GM12878 (cell line): Measurements from ENCODE around the gene LSM12. TPM values are rescaled to one million over a fixed set of nuclear protein-coding genes. Genes with fewer than 3 reads are reported as not detected.
A peak's percentile ranks its signal among the peaks of the same experiment; 100 is the strongest.

Experiments used
- ATAC-seq: fragments of 200-7000 bp; cut with Tn5 transposase; 3 replicates; pipeline ENCODE4 v1.9.1; 2020; ENCODE audit warnings: mild to moderate bottlenecking, moderate library complexity
- BruUV-seq: library from RNA; stranded (reverse); fragments of 400-500 nt; replicated peaks from 2 replicates; lab custom pipeline; 2021; lab: Mats Ljungman, UMichigan
- CTCF ChIA-PET: fragments of 300-600 bp; sonication (Branson Sonifier 250); formaldehyde crosslinking; extraction: SDS; loops from one replicate; lab custom pipeline; 2021; ENCODE audit warnings: inconsistent platforms; lab: Yijun Ruan, JAX
- POLR2A ChIA-PET: fragments of 350-600 bp; formaldehyde crosslinking; extraction: SDS; loops from one replicate; lab custom pipeline; 2021; ENCODE audit warnings: inconsistent platforms; lab: Charles Lee
- RAD21 ChIA-PET: fragments of 300-600 bp; sonication (Branson Sonifier 250); formaldehyde crosslinking; loops from one replicate; lab custom pipeline; 2023; ENCODE audit warnings: antibody characterized with exemption; ENCODE audit not compliant: unreplicated experiment; lab: Charles Lee
- SMC1A ChIA-PET: fragments of 300-600 bp; sonication (Branson Sonifier 250); formaldehyde crosslinking; loops from one replicate; lab custom pipeline; 2023; ENCODE audit not compliant: unreplicated experiment, uncharacterized antibody; lab: Charles Lee
- DNase-seq: peaks from one replicate; pipeline ENCODE4 v3.0.0-alpha.2; 2011; ENCODE audit warnings: low read depth, low spot score
- FAIRE-seq: peaks from 3 replicates; lab custom pipeline; 2011; peaks lifted over from hg19 to GRCh38; lab: Jason Lieb, UNC
- H2AFZ ChIP-seq: 2 replicates; pipeline ENCODE4 v1.6.0; 2011; ENCODE audit warnings: low read depth, low read length, control low read depth; ENCODE audit not compliant: control insufficient read depth
- H3K27ac ChIP-seq: 2 replicates; pipeline ENCODE4 v1.5.1; 2011; ENCODE audit warnings: control low read depth; ENCODE audit not compliant: control insufficient read depth, insufficient read depth
- H3K27me3 ChIP-seq, 2 experiments: replicated peaks in 1 of 2; 2 replicates each; pipeline versions ENCODE4 v1.6.0 to v1.6.1; 2011; ENCODE audit warnings: low read length in 1 of 2; ENCODE audit not compliant: control insufficient read depth in 2 of 2, insufficient read depth in 2 of 2
- H3K36me3 ChIP-seq, 2 experiments: 2 replicates each; pipeline ENCODE4 v1.5.1; 2011; ENCODE audit warnings: low read length in 1 of 2; ENCODE audit not compliant: control insufficient read depth in 2 of 2, insufficient read depth in 2 of 2
- H3K4me1 ChIP-seq: 2 replicates; pipeline ENCODE4 v1.6.1; 2011; ENCODE audit warnings: mild to moderate bottlenecking, low read length, moderate library complexity, mixed read lengths; ENCODE audit not compliant: control insufficient read depth, insufficient read depth
- H3K4me2 ChIP-seq: 2 replicates; pipeline ENCODE4 v1.6.0; 2011; ENCODE audit warnings: control low read depth; ENCODE audit not compliant: control insufficient read depth, insufficient read depth
- H3K4me3 ChIP-seq: fragments of 200-600 bp; sonication (generic); 2 replicates; pipeline ENCODE4 v1.5.1; 2016
- H3K79me2 ChIP-seq: 2 replicates; pipeline ENCODE4 v1.6.0; 2011; ENCODE audit warnings: low read length; ENCODE audit not compliant: control insufficient read depth, insufficient read depth
- H3K9ac ChIP-seq: 2 replicates; pipeline ENCODE4 v1.8.0; 2011; ENCODE audit warnings: low read length, control low read depth, mixed read lengths; ENCODE audit not compliant: control insufficient read depth, insufficient read depth
- H3K9me3 ChIP-seq: replicated peaks from 3 replicates; pipeline ENCODE4 v1.5.1; 2011; ENCODE audit warnings: mild to moderate bottlenecking, low read length; ENCODE audit not compliant: control insufficient read depth, insufficient read depth
- H4K20me1 ChIP-seq: 2 replicates; pipeline ENCODE4 v1.6.0; 2011; ENCODE audit not compliant: control insufficient read depth, insufficient read depth
- BACH1 ChIP-seq: fragments of 450-650 bp; IDR thresholded peaks from 2 replicates; pipeline ENCODE4 v1.6.1; 2017; ENCODE audit warnings: mild to moderate bottlenecking, borderline replicate concordance
- CBX3 ChIP-seq: fragments of 200-600 bp; sonication (generic); IDR thresholded peaks from 2 replicates; pipeline ENCODE4 v1.6.1; 2016; ENCODE audit warnings: low read depth, borderline replicate concordance
- CHD2 ChIP-seq: IDR thresholded peaks from 2 replicates; pipeline ENCODE4 v1.6.1; 2011; ENCODE audit warnings: low read depth, low read length, improper control_type of control experiment, borderline replicate concordance
- CHD4 ChIP-seq: fragments of 200-600 bp; sonication (generic); IDR thresholded peaks from 2 replicates; pipeline ENCODE4 v1.6.1; 2016; ENCODE audit warnings: mild to moderate bottlenecking
- E2F4 ChIP-seq: IDR thresholded peaks from 2 replicates; pipeline ENCODE4 v1.6.1; 2012; ENCODE audit warnings: low read depth, low read length, improper control_type of control experiment
- KLF5 ChIP-seq: fragments of 450-650 bp; IDR thresholded peaks from 2 replicates; pipeline ENCODE4 v1.6.1; 2014; ENCODE audit warnings: mild to moderate bottlenecking; ENCODE audit not compliant: partially characterized antibody
- NR2F1 ChIP-seq: fragments of 450-650 bp; conservative IDR thresholded peaks from 2 replicates; pipeline ENCODE4 v1.6.1; 2017; ENCODE audit warnings: mild to moderate bottlenecking
- PKNOX1 ChIP-seq: fragments of 450-650 bp; IDR thresholded peaks from 2 replicates; pipeline ENCODE4 v1.6.1; 2016; ENCODE audit warnings: mild to moderate bottlenecking
- PML ChIP-seq: IDR thresholded peaks from 2 replicates; pipeline ENCODE4 v1.6.1; 2012; ENCODE audit warnings: low read length, inconsistent platforms
- RAD51 ChIP-seq: fragments of 450-650 bp; IDR thresholded peaks from 2 replicates; pipeline ENCODE4 v1.6.1; 2016; ENCODE audit warnings: moderate library complexity, mild to moderate bottlenecking, inconsistent platforms
- SMAD1 ChIP-seq: fragments of 450-650 bp; IDR thresholded peaks from 2 replicates; pipeline ENCODE4 v1.6.1; 2018; ENCODE audit warnings: mild to moderate bottlenecking, low read depth; ENCODE audit not compliant: partially characterized antibody
- SMARCA5 ChIP-seq: fragments of 450-650 bp; IDR thresholded peaks from 2 replicates; pipeline ENCODE4 v1.6.1; 2017; ENCODE audit warnings: mild to moderate bottlenecking
- STAT1 ChIP-seq: fragments of 450-650 bp; conservative IDR thresholded peaks from 2 replicates; pipeline ENCODE4 v1.6.1; 2014; ENCODE audit warnings: antibody characterized with exemption, mild to moderate bottlenecking
- YBX1 ChIP-seq: fragments of 450-650 bp; IDR thresholded peaks from 2 replicates; pipeline ENCODE4 v1.6.1; 2016; ENCODE audit warnings: antibody characterized with exemption
- ZNF384 ChIP-seq: IDR thresholded peaks from 2 replicates; pipeline ENCODE4 v1.6.1; 2012; ENCODE audit warnings: low read depth, mild to moderate bottlenecking, low read length, improper control_type of control experiment, borderline replicate concordance
- ZNF592 ChIP-seq: fragments of 450-650 bp; IDR thresholded peaks from 2 replicates; pipeline ENCODE4 v1.6.1; 2017; ENCODE audit warnings: mild to moderate bottlenecking, moderate library complexity
- WGBS: methylation state at CpG from one replicate; pipeline ENCODE4 v1.1.6; 2016; ENCODE audit warnings: low lambda C conversion rate; ENCODE audit not compliant: insufficient replicate concordance, insufficient coverage; ENCODE audit errors: missing lambda C conversion rate; 5-methylcytosine and 5-hydroxymethylcytosine counted together
- in situ Hi-C: fragments of 300-500 bp; cut with MboI; formaldehyde crosslinking; loops from 9 replicates; pipeline ENCODE4 v1.14.3; 2018; ENCODE audit warnings: mixed read lengths
- intact Hi-C: fragments of 100-400 bp; cut with micrococcal nuclease; formaldehyde crosslinking; loops from one replicate; pipeline ENCODE4 v1.14.2; 2022; ENCODE audit not compliant: unreplicated experiment
- polyA plus RNA-seq, 11 experiments: library from polyadenylated mRNA; depleted of rRNA in 4 of 11; unstranded in 6 of 11; stranded (reverse) in 5 of 11; fragments of >200 nt; fragmentation: Nextera tagmentation in 4 of 11; fragmentation: Illumina TruSeq in 1 of 11; extraction: Ambion mirVana in 4 of 11; extraction: Trizol in 1 of 11; gene quantifications; 1 replicate in 1 of 11; 2 replicates in 10 of 11; pipeline versions ENCODE4 v1.2.1 to v1.2.3, GENCODE V29; 2011 to 2016; ENCODE audit warnings: inconsistent platforms in 2 of 11, missing spikeins in 2 of 11, low read depth in 1 of 11
- total RNA-seq, 4 experiments: library from RNA; depleted of rRNA in 3 of 4; stranded (reverse); fragments of >200 nt in 3 of 4; fragmentation: Illumina TruSeq in 1 of 4; extraction: Trizol in 1 of 4; gene quantifications; 2 replicates each; pipeline versions ENCODE4 v1.2.1 to v1.2.3, GENCODE V29; 2013 to 2021

The LSM12 gene
- total and polyA plus RNA-seq, 10 of the 15 experiments (the other 5 are each of a cell fraction or from before 2014, with no cell fraction given): 51.1 to 206 (median 70.8) TPM

- POLR2A ChIA-PET: interaction anchor here (0.5 to 1.5 kb wide), 3 partner anchors 10 to 71 kb away, joined by 3 to 5 read pairs (median 3); no protein-coding TSS in a partner anchor
Observed at GRCh38 chr17:44049294-44050060, 17.0 kb downstream of the LSM12 start.

More at GRCh38 chr17:44049294-44050060, 17.0 kb downstream of the LSM12 start:
- BruUV-seq: TSS peak; percentile 49
- no peak overlapping the region for H2AFZ ChIP-seq
- H3K27ac ChIP-seq: no peak overlapping the region
- in situ Hi-C loops: no loop called here
- ATAC-seq (no peak), FAIRE-seq (no peak), DNase-seq (no peak)
- no peaks in the 10 kb centered on the region; the same call in 1 of the 3 replicates for H3K9me3 ChIP-seq
- ChIA-PET SMC1A (interaction anchor here (0.9 to 1.0 kb wide), 2 partner anchors 66 to 104 kb away, joined by 3 to 4 read pairs; no protein-coding TSS in a partner anchor), CTCF (interaction anchor here (1.2 to 2.2 kb wide), 3 partner anchors 8 to 97 kb away, joined by 3 to 8 read pairs (median 3); partner anchors contain the start of gene TMEM101), RAD21 (no interaction called here)
- no peaks in the 10 kb centered on the region for H4K20me1 ChIP-seq
- no peak overlapping the region for H3K9ac ChIP-seq
- 99% methylated on average over 9 of the region's 9 CpGs for WGBS
- H3K79me2 ChIP-seq: peaks cover 14% of the 10 kb centered on the region
- intact Hi-C loops: no loop called here
- H3K4me1 ChIP-seq: no peaks in the 10 kb centered on the region
- no peak for TF ChIP-seq ZNF592
- no peak for TF ChIP-seq NR2F1
- TF ChIP-seq CHD4: no peak
- no peak for TF ChIP-seq RAD51
- no peak for TF ChIP-seq CHD2
- no peak for TF ChIP-seq BACH1
- no peak for TF ChIP-seq CBX3
- no peak for TF ChIP-seq ZNF384
- no peak for TF ChIP-seq PKNOX1
- no peak for TF ChIP-seq SMAD1
- no peak for TF ChIP-seq PML
- no peak for TF ChIP-seq STAT1
- no peak for TF ChIP-seq YBX1
- TF ChIP-seq KLF5: no peak
- no peak for TF ChIP-seq SMARCA5
- no peak for TF ChIP-seq E2F4
- no peaks in the 10 kb centered on the region for H3K27me3 ChIP-seq
- peaks cover 19 to 31% of the 10 kb centered on the region in 2 experiments for H3K36me3 ChIP-seq
- H3K4me3 ChIP-seq: no peak overlapping the region
- no peak overlapping the region for H3K4me2 ChIP-seq
